HEK293 (cell line): Measurements from ENCODE around the gene GPR141.

Experiments
- CTCF ChIA-PET: fragments of 350-600 bp; formaldehyde crosslinking; extraction: SDS; loops from one replicate; lab custom pipeline; 2021; ENCODE audit warnings: antibody characterized with exemption; lab: Yijun Ruan, JAX
- POLR2A ChIA-PET: fragments of 300-600 bp; formaldehyde crosslinking; extraction: SDS; loops from one replicate; lab custom pipeline; 2020; ENCODE audit warnings: antibody characterized with exemption, inconsistent platforms; lab: Yijun Ruan, JAX
- H3K27ac ChIP-seq: fragments of 200-500 bp; sonication (Bioruptor generic); 2 replicates; pipeline ENCODE4 v1.5.1; 2014; ENCODE audit warnings: low read depth, low read length, control low read depth, inconsistent platforms; ENCODE audit errors: extremely low read depth
- H3K36me3 ChIP-seq, 2 experiments: fragments of 200-500 bp in 1 of 2; sonication (Bioruptor generic) in 1 of 2; 1 replicate in 1 of 2; 2 replicates in 1 of 2; pipeline ENCODE4 v1.5.1; 2014 to 2017; ENCODE audit warnings: inconsistent platforms in 2 of 2, low read length in 2 of 2; ENCODE audit not compliant: control insufficient read depth in 2 of 2, insufficient read depth in 1 of 2
- H3K4me1 ChIP-seq: fragments of 200-500 bp; sonication (Bioruptor generic); 2 replicates; pipeline ENCODE4 v1.5.1; 2014; ENCODE audit warnings: mild to moderate bottlenecking, low read length, inconsistent platforms; ENCODE audit not compliant: control insufficient read depth, insufficient read depth
- H3K4me3 ChIP-seq: 2 replicates; pipeline ENCODE4 v1.5.1; 2011; ENCODE audit warnings: low read depth, mild to moderate bottlenecking, control low read depth, low read length, moderate library complexity
- H3K9me3 ChIP-seq: fragments of 200-500 bp; sonication (Bioruptor generic); 2 replicates; pipeline ENCODE4 v1.5.1; 2014; ENCODE audit warnings: low read depth, low read length, inconsistent platforms; ENCODE audit not compliant: control insufficient read depth, insufficient read depth
- ATF2 ChIP-seq: fragments of 450-650 bp; formaldehyde crosslinking; IDR thresholded peaks from 2 replicates; pipeline ENCODE4 v1.5.1; 2016; ENCODE audit warnings: missing biosample characterization, missing genetic modification characterization, low read depth
- BCL11A ChIP-seq: fragments of 450-650 bp; formaldehyde crosslinking; IDR thresholded peaks from 2 replicates; pipeline ENCODE4 v1.5.1; 2016; ENCODE audit warnings: low read depth, missing biosample characterization, missing genetic modification characterization
- FEZF1 ChIP-seq: fragments of 450-650 bp; formaldehyde crosslinking; IDR thresholded peaks from 2 replicates; pipeline ENCODE4 v1.5.1; 2016; ENCODE audit warnings: missing biosample characterization, missing genetic modification characterization
- GLI4 ChIP-seq: fragments of 450-650 bp; formaldehyde crosslinking; IDR thresholded peaks from 2 replicates; pipeline ENCODE4 v1.5.1; 2016; ENCODE audit warnings: missing biosample characterization, missing genetic modification characterization
- MEIS1 ChIP-seq: sonication (generic); formaldehyde crosslinking; IDR thresholded peaks from 2 replicates; pipeline ENCODE4 v1.8.1; 2022; ENCODE audit warnings: missing genetic modification reagents, mild to moderate bottlenecking, borderline replicate concordance
- MZF1 ChIP-seq: fragments of 450-650 bp; formaldehyde crosslinking; IDR thresholded peaks from 2 replicates; pipeline ENCODE4 v1.5.1; 2017; ENCODE audit warnings: missing biosample characterization, missing genetic modification characterization, borderline replicate concordance
- PRDM4 ChIP-seq: fragments of 450-650 bp; formaldehyde crosslinking; IDR thresholded peaks from 2 replicates; pipeline ENCODE4 v1.5.1; 2017; ENCODE audit warnings: missing biosample characterization, missing genetic modification characterization
- RBAK ChIP-seq: fragments of 450-650 bp; formaldehyde crosslinking; IDR thresholded peaks from 2 replicates; pipeline ENCODE4 v1.5.1; 2016; ENCODE audit warnings: missing biosample characterization, missing genetic modification characterization
- SALL2 ChIP-seq: fragments of 450-650 bp; formaldehyde crosslinking; IDR thresholded peaks from 2 replicates; pipeline ENCODE4 v1.5.0; 2017; ENCODE audit warnings: missing biosample characterization, mild to moderate bottlenecking, missing genetic modification characterization, borderline replicate concordance
- YY1 ChIP-seq: fragments of 450-650 bp; formaldehyde crosslinking; IDR thresholded peaks from 2 replicates; pipeline ENCODE4 v1.5.1; 2018; ENCODE audit warnings: missing biosample characterization, missing genetic modification characterization
- ZBTB49 ChIP-seq: fragments of 450-650 bp; formaldehyde crosslinking; IDR thresholded peaks from 2 replicates; pipeline ENCODE4 v1.5.1; 2016; ENCODE audit warnings: missing biosample characterization, missing genetic modification characterization, low read depth
- ZNF202 ChIP-seq: fragments of 450-650 bp; formaldehyde crosslinking; IDR thresholded peaks from 2 replicates; pipeline ENCODE4 v1.5.1; 2016; ENCODE audit warnings: missing biosample characterization, missing genetic modification characterization, borderline replicate concordance
- ZNF211 ChIP-seq: fragments of 450-650 bp; formaldehyde crosslinking; IDR thresholded peaks from 2 replicates; pipeline ENCODE4 v1.5.1; 2016; ENCODE audit warnings: low read depth, missing biosample characterization, missing genetic modification characterization
- ZNF292 ChIP-seq: fragments of 450-650 bp; formaldehyde crosslinking; IDR thresholded peaks from 2 replicates; pipeline ENCODE4 v1.5.1; 2016; ENCODE audit warnings: low read depth, missing biosample characterization, missing genetic modification characterization, borderline replicate concordance
- ZNF302 ChIP-seq: fragments of 450-650 bp; formaldehyde crosslinking; IDR thresholded peaks from 2 replicates; pipeline ENCODE4 v1.5.1; 2016; ENCODE audit warnings: missing biosample characterization, missing genetic modification characterization, low read depth
- ZNF350 ChIP-seq: fragments of 450-650 bp; formaldehyde crosslinking; IDR thresholded peaks from 2 replicates; pipeline ENCODE4 v1.5.0; 2017; ENCODE audit warnings: missing biosample characterization, mild to moderate bottlenecking, missing genetic modification characterization
- ZNF426 ChIP-seq: fragments of 450-650 bp; formaldehyde crosslinking; IDR thresholded peaks from 2 replicates; pipeline ENCODE4 v1.5.1; 2017; ENCODE audit warnings: missing biosample characterization, missing genetic modification characterization, mild to moderate bottlenecking, inconsistent platforms, moderate library complexity
- ZNF48 ChIP-seq: fragments of 450-650 bp; formaldehyde crosslinking; IDR thresholded peaks from 2 replicates; pipeline ENCODE4 v1.5.1; 2016; ENCODE audit warnings: missing biosample characterization, missing genetic modification characterization
- ZNF654 ChIP-seq: fragments of 450-650 bp; formaldehyde crosslinking; IDR thresholded peaks from 2 replicates; pipeline ENCODE4 v1.5.1; 2016; ENCODE audit warnings: low read depth, missing biosample characterization, missing genetic modification characterization
- ZNF677 ChIP-seq: fragments of 450-650 bp; IDR thresholded peaks from 2 replicates; pipeline ENCODE4 v1.5.0; 2018; ENCODE audit warnings: missing biosample characterization, mild to moderate bottlenecking, missing genetic modification characterization, moderate library complexity
- ZNF768 ChIP-seq: fragments of 450-650 bp; formaldehyde crosslinking; IDR thresholded peaks from 2 replicates; pipeline ENCODE4 v1.5.1; 2018; ENCODE audit warnings: missing biosample characterization, mild to moderate bottlenecking, missing genetic modification characterization
- ZSCAN16 ChIP-seq: fragments of 450-650 bp; formaldehyde crosslinking; IDR thresholded peaks from 2 replicates; pipeline ENCODE4 v1.5.1; 2016; ENCODE audit warnings: missing biosample characterization, missing genetic modification characterization

Gene GPR141

GRCh38 chr7:37726016-37726415 is 42.5 kb downstream of the GPR141 start:
- POLR2A ChIA-PET: no interaction called here

GRCh38 chr7:37728747-37729146 is 45.2 kb downstream of the GPR141 start:
- CTCF ChIA-PET: interaction anchor here (2.3 kb wide), 1 partner anchor 494 kb away, joined by 7 read pairs; no protein-coding TSS in a partner anchor

More at GRCh38 chr7:37726016-37726415, 42.5 kb downstream of the GPR141 start:
- no peaks in the 10 kb centered on the region for H3K4me1 ChIP-seq
- no peaks in the 10 kb centered on the region for H3K36me3 ChIP-seq
- H3K27ac ChIP-seq: no peak overlapping the region
- no peaks in the 10 kb centered on the region for H3K9me3 ChIP-seq
- CTCF ChIA-PET: no interaction called here
- no peak for TF ChIP-seq ZNF302 (tag by site-specific recombination)
- TF ChIP-seq SALL2 (tag by site-specific recombination): no peak
- no peak for TF ChIP-seq RBAK (tag by site-specific recombination)
- TF ChIP-seq MEIS1: no peak
- no peak for TF ChIP-seq ZNF654 (tag by site-specific recombination)
- H3K4me3 ChIP-seq: no peak overlapping the region

GRCh38 chr7:37729181-37729580 is 45.6 kb downstream of the GPR141 start:
- Histone ChIP-seq H3K36me3 (no peaks in the 10 kb centered on the region), H3K4me1 (no peaks in the 10 kb centered on the region), H3K27ac (no peak overlapping the region), H3K4me3 (no peak overlapping the region), H3K9me3 (no peaks in the 10 kb centered on the region)
- CTCF ChIA-PET: interaction anchor here (0.7 to 2.3 kb wide), 2 partner anchors 483 to 494 kb away, joined by 3 to 7 read pairs; no protein-coding TSS in a partner anchor
- POLR2A ChIA-PET: no interaction called here
- no peak for TF ChIP-seq ZNF677 (tag by site-specific recombination)
- TF ChIP-seq MZF1 (tag by site-specific recombination): no peak
- TF ChIP-seq ZNF292 (tag by site-specific recombination): no peak
- no peak for TF ChIP-seq ZNF202 (tag by site-specific recombination)
- TF ChIP-seq ATF2 (tag by site-specific recombination): no peak
- TF ChIP-seq ZNF350 (tag by site-specific recombination): no peak
- no peak for TF ChIP-seq PRDM4 (tag by site-specific recombination)
- TF ChIP-seq YY1 (tag by site-specific recombination): no peak
- no peak for TF ChIP-seq ZSCAN16 (tag by site-specific recombination)
- no peak for TF ChIP-seq FEZF1 (tag by site-specific recombination)
- TF ChIP-seq BCL11A (tag by site-specific recombination): no peak
- TF ChIP-seq ZBTB49 (tag by site-specific recombination): no peak

More at GRCh38 chr7:37728747-37729146, 45.2 kb downstream of the GPR141 start:
- H3K27ac ChIP-seq: no peak overlapping the region
- no peaks in the 10 kb centered on the region for H3K9me3 ChIP-seq
- H3K4me1 ChIP-seq: no peaks in the 10 kb centered on the region
- H3K36me3 ChIP-seq: no peaks in the 10 kb centered on the region
- TF ChIP-seq GLI4 (tag by site-specific recombination): no peak
- no peak for TF ChIP-seq ZNF426
- TF ChIP-seq ZNF768: no peak
- TF ChIP-seq ZNF211 (tag by site-specific recombination): no peak
- no peak for TF ChIP-seq ZNF48 (tag by site-specific recombination)
- H3K4me3 ChIP-seq: no peak overlapping the region
- POLR2A ChIA-PET: no interaction called here
